H1 (cell line): ENCODE results near the gene MT1X. TPM values are rescaled to one million over a fixed set of nuclear protein-coding genes. Genes with fewer than 3 reads are reported as not detected.

Experiments used
- CTCF ChIA-PET: fragments of 300-600 bp; sonication (Branson Sonifier 250); formaldehyde crosslinking; loops from one replicate; lab custom pipeline; 2021; ENCODE audit not compliant: partially characterized antibody; lab: Charles Lee
- POLR2A ChIA-PET: fragments of 300-600 bp; sonication (Branson Sonifier 250); formaldehyde crosslinking; loops from one replicate; lab custom pipeline; 2021; ENCODE audit warnings: inconsistent platforms; ENCODE audit not compliant: partially characterized antibody; lab: Charles Lee
- DNase-seq, 2 experiments: peaks; one replicate each; pipeline versions ENCODE4 v3.0.0 to v3.0.0-alpha.2; 2010 to 2022; ENCODE audit warnings: low spot score in 2 of 2, low read depth in 1 of 2, mixed read lengths in 1 of 2
- FAIRE-seq: peaks from 2 replicates; lab custom pipeline; 2011; peaks lifted over from hg19 to GRCh38; lab: Jason Lieb, UNC
- H2AFZ ChIP-seq: 2 replicates; pipeline ENCODE4 v1.8.1; 2012; ENCODE audit warnings: low read length, inconsistent platforms
- H2AK5ac ChIP-seq: 2 replicates; pipeline ENCODE4 v1.6.1; 2013; ENCODE audit warnings: low read depth, low read length
- H2BK120ac ChIP-seq: replicated peaks from 2 replicates; pipeline ENCODE3; 2013; ENCODE audit warnings: low read depth, low read length, inconsistent platforms
- H2BK12ac ChIP-seq: 2 replicates; pipeline ENCODE4 v1.6.1; 2013; ENCODE audit warnings: low read depth, low read length
- H2BK15ac ChIP-seq: 2 replicates; pipeline ENCODE4 v1.6.1; 2013; ENCODE audit warnings: low read length
- H2BK20ac ChIP-seq: 2 replicates; pipeline ENCODE4 v1.6.1; 2013; ENCODE audit warnings: low read length
- H2BK5ac ChIP-seq: 2 replicates; pipeline ENCODE4 v1.6.1; 2013; ENCODE audit warnings: low read depth, low read length
- H3K14ac ChIP-seq: 2 replicates; pipeline ENCODE4 v1.6.1; 2013; ENCODE audit warnings: inconsistent platforms; ENCODE audit not compliant: insufficient read length
- H3K18ac ChIP-seq: 2 replicates; pipeline ENCODE4 v1.6.1; 2013; ENCODE audit warnings: low read length; ENCODE audit errors: extremely low read depth
- H3K23ac ChIP-seq: 2 replicates; pipeline ENCODE4 v1.6.1; 2013; ENCODE audit warnings: inconsistent platforms; ENCODE audit not compliant: insufficient read length
- H3K23me2 ChIP-seq: 2 replicates; pipeline ENCODE4 v1.6.1; 2013; ENCODE audit warnings: low read depth, low read length
- H3K27ac ChIP-seq: 2 replicates; pipeline ENCODE4 v1.6.1; 2011; ENCODE audit warnings: low read depth, low read length, inconsistent platforms
- H3K27me3 ChIP-seq, 4 experiments: replicated peaks in 1 of 4; 1 replicate in 1 of 4; 2 replicates in 3 of 4; pipeline versions ENCODE4 v1.6.1 to v1.8.1; 2011 to 2013; ENCODE audit warnings: low read length in 3 of 4, mild to moderate bottlenecking in 3 of 4, inconsistent platforms in 2 of 4, mixed read lengths in 2 of 4, moderate library complexity in 1 of 4; ENCODE audit not compliant: control insufficient read depth in 3 of 4, insufficient read depth in 3 of 4; ENCODE audit errors: extremely low read depth in 1 of 4
- H3K36me3 ChIP-seq, 4 experiments: 2 replicates each; pipeline versions ENCODE4 v1.6.1 to v1.8.1; 2011 to 2013; ENCODE audit warnings: mild to moderate bottlenecking in 4 of 4, low read length in 3 of 4, moderate library complexity in 2 of 4, control low read depth in 1 of 4, inconsistent platforms in 1 of 4; ENCODE audit not compliant: insufficient read depth in 4 of 4, control insufficient read depth in 2 of 4
- H3K4ac ChIP-seq: replicated peaks from 2 replicates; pipeline ENCODE3; 2013; ENCODE audit warnings: low read length, low read depth, mixed read lengths, inconsistent platforms; ENCODE audit not compliant: insufficient read length
- H3K4me1 ChIP-seq, 4 experiments: replicated peaks in 1 of 4; 1 replicate in 1 of 4; 2 replicates in 3 of 4; pipeline versions ENCODE4 v1.6.1 to v1.8.1; 2011 to 2013; ENCODE audit warnings: low read length in 3 of 4, inconsistent platforms in 2 of 4, mixed read lengths in 1 of 4; ENCODE audit not compliant: insufficient read depth in 4 of 4, control insufficient read depth in 3 of 4
- H3K4me2 ChIP-seq, 2 experiments: 2 replicates each; pipeline versions ENCODE4 v1.6.1 to v1.8.1; 2011 to 2013; ENCODE audit warnings: low read depth in 2 of 2, low read length in 2 of 2, control low read depth in 1 of 2, inconsistent platforms in 1 of 2, mild to moderate bottlenecking in 1 of 2; ENCODE audit not compliant: insufficient read depth in 1 of 2
- H3K4me3 ChIP-seq, 4 experiments: fragments of 200-600, 300-600 bp in 1 of 4; sonication (generic), shearing (Covaris generic), sonication (Bioruptor Twin) in 1 of 4; 2 replicates each; pipeline versions ENCODE4 v1.5.1 to v1.8.1; 2011 to 2016; ENCODE audit warnings: low read length in 4 of 4, low read depth in 3 of 4, control low read depth in 2 of 4, inconsistent platforms in 2 of 4, mild to moderate bottlenecking in 2 of 4, mixed read lengths in 1 of 4, moderate library complexity in 1 of 4; ENCODE audit not compliant: insufficient read depth in 2 of 4; ENCODE audit errors: extremely low read depth in 1 of 4
- H3K56ac ChIP-seq: replicated peaks from 2 replicates; pipeline ENCODE3; 2013; ENCODE audit warnings: low read depth, mild to moderate bottlenecking, mixed read lengths, low read length, inconsistent platforms; ENCODE audit not compliant: insufficient read length
- H3K79me1 ChIP-seq: 2 replicates; pipeline ENCODE4 v1.6.1; 2013; ENCODE audit warnings: low read depth, low read length, control low read depth
- H3K79me2 ChIP-seq, 2 experiments: 2 replicates each; pipeline versions ENCODE4 v1.6.1 to v1.8.1; 2012 to 2013; ENCODE audit warnings: low read length in 2 of 2, mild to moderate bottlenecking in 2 of 2, inconsistent platforms in 1 of 2; ENCODE audit not compliant: insufficient read depth in 2 of 2, control insufficient read depth in 1 of 2
- H3K9ac ChIP-seq, 4 experiments: replicated peaks in 1 of 4; 1 replicate in 1 of 4; 2 replicates in 3 of 4; pipeline versions ENCODE4 v1.6.1 to v1.8.1; 2011 to 2013; ENCODE audit warnings: low read depth in 3 of 4, low read length in 3 of 4, control low read depth in 2 of 4, mild to moderate bottlenecking in 2 of 4, moderate library complexity in 2 of 4, inconsistent platforms in 1 of 4; ENCODE audit errors: extremely low read depth in 1 of 4
- H3K9me3 ChIP-seq, 2 experiments: 2 replicates each; pipeline versions ENCODE4 v1.6.1 to v1.8.1; 2012 to 2013; ENCODE audit warnings: mild to moderate bottlenecking in 2 of 2, moderate library complexity in 2 of 2, control low read depth in 1 of 2, inconsistent platforms in 1 of 2, low read depth in 1 of 2, low read length in 1 of 2, mixed read lengths in 1 of 2; ENCODE audit not compliant: insufficient read depth in 2 of 2
- H4K20me1 ChIP-seq, 2 experiments: replicated peaks in 1 of 2; 2 replicates each; pipeline versions ENCODE3 to v1.8.1; 2011 to 2013; ENCODE audit warnings: inconsistent platforms in 2 of 2, low read length in 2 of 2, mild to moderate bottlenecking in 1 of 2; ENCODE audit not compliant: insufficient read depth in 2 of 2, control insufficient read depth in 1 of 2
- H4K5ac ChIP-seq: 2 replicates; pipeline ENCODE4 v1.6.1; 2013; ENCODE audit warnings: low read length, low read depth, mixed read lengths, inconsistent platforms; ENCODE audit not compliant: insufficient read length
- H4K8ac ChIP-seq: 2 replicates; pipeline ENCODE4 v1.8.0; 2013; ENCODE audit warnings: mild to moderate bottlenecking, moderate library complexity, low read length, inconsistent platforms; ENCODE audit not compliant: insufficient read depth; ENCODE audit errors: extremely low read depth
- H4K91ac ChIP-seq: replicated peaks from 2 replicates; pipeline ENCODE3; 2013; ENCODE audit warnings: low read length, mixed read lengths, inconsistent platforms; ENCODE audit not compliant: insufficient read length
- EZH2 ChIP-seq: fragments of 200-600 bp; sonication (generic); IDR thresholded peaks from 2 replicates; pipeline ENCODE4 v1.7.1; 2012; ENCODE audit warnings: low read depth, mild to moderate bottlenecking, moderate library complexity, low read length, inconsistent platforms; ENCODE audit not compliant: severe bottlenecking
- MAFK ChIP-seq: IDR thresholded peaks from 2 replicates; pipeline ENCODE4 v1.6.1; 2012; ENCODE audit warnings: low read depth, mild to moderate bottlenecking, improper control_type of control experiment, low read length
- RAD21 ChIP-seq, 2 experiments: IDR thresholded peaks in 1 of 2; conservative IDR thresholded peaks in 1 of 2; 2 replicates each; pipeline ENCODE4 v1.6.1; 2011; ENCODE audit warnings: low read depth in 2 of 2, low read length in 2 of 2, improper control_type of control experiment in 1 of 2, inconsistent platforms in 1 of 2, mild to moderate bottlenecking in 1 of 2, moderate library complexity in 1 of 2
- RBBP5 ChIP-seq: IDR thresholded peaks from 2 replicates; pipeline ENCODE4 v1.7.1; 2012; ENCODE audit warnings: low read depth, mild to moderate bottlenecking, inconsistent platforms, low read length, moderate library complexity, borderline replicate concordance
- RXRA ChIP-seq: IDR thresholded peaks from 2 replicates; pipeline ENCODE4 v1.6.1; 2011; ENCODE audit warnings: low read depth, mild to moderate bottlenecking, low read length, moderate library complexity; ENCODE audit not compliant: insufficient read depth
- SIX5 ChIP-seq: IDR thresholded peaks from 2 replicates; pipeline ENCODE4 v1.6.1; 2011; ENCODE audit warnings: mild to moderate bottlenecking, low read depth, low read length
- TEAD4 ChIP-seq: IDR thresholded peaks from 2 replicates; pipeline ENCODE4 v1.6.1; 2012; ENCODE audit warnings: low read depth, low read length, inconsistent platforms, mixed read lengths
- whole genome bisulfite sequencing, 2 experiments: shearing (Covaris generic) in 1 of 2; methylation state at CpG; one replicate each; pipeline versions ENCODE4 v1.1.6 to v1.1.7; 2013 to 2015; ENCODE audit warnings: low lambda C conversion rate in 2 of 2, mixed read lengths in 2 of 2, inconsistent platforms in 1 of 2, low coverage in 1 of 2, missing lambda C conversion rate in 1 of 2; ENCODE audit not compliant: insufficient replicate concordance in 2 of 2, insufficient coverage in 1 of 2, insufficient read length in 1 of 2; ENCODE audit errors: extremely low coverage in 1 of 2, missing lambda C conversion rate in 1 of 2; 5-methylcytosine and 5-hydroxymethylcytosine counted together
- polyA plus RNA-seq, 7 experiments: library from polyadenylated mRNA; depleted of rRNA in 3 of 7; stranded (reverse) in 5 of 7; unstranded in 2 of 7; fragments of >200 nt in 5 of 7; fragments of 200-250 nt in 2 of 7; gene quantifications; 1 replicate in 5 of 7; 2 replicates in 1 of 7; 4 replicates in 1 of 7; pipeline versions ENCODE4 v1.2.1 to v1.2.3, GENCODE V29; 2011 to 2013; ENCODE audit warnings: missing spikeins in 2 of 7, mixed read lengths in 2 of 7
- total RNA-seq: library from RNA; stranded (reverse); fragmentation: NEBNext Ultra II Directional; extraction: Animal tissue kit (Norgen Biotek cat#: 25700); gene quantifications from 2 replicates; pipeline ENCODE4 v1.2.1, GENCODE V29; 2021

MT1X gene
- total and polyA plus RNA-seq, 2 of the 8 experiments (the other 6 are each of a cell fraction or from before 2014, with no cell fraction given), result 52.4 to 1,060 TPM

DNA sequence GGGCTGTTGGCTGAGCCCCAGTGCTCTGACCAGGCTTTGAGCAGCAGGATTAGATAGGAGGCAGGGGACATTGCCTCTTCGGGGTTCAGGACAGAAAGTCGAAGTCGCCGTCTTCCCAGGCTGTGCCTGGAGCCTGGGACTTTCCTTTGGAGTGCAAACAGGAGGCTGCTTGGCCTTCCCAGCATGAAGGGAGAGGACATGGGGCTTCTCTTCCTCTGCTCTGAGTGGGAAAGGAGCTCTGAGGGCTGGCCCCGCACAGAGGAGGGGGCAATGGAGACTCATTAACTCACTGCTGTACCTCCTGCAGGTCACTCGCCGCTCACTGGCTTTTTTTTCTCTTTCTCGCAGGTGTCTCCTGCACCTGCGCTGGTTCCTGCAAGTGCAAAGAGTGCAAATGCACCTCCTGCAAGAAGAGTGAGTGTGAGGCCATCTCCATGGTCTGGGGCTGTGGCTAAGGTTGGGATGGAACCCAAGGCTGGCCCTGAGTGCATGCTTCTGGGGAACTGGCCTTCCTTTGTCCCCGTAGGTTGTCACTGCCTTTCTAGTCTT, 23.9 kb upstream of the MT1X start:
- Histone ChIP-seq H2AK5ac (no peak overlapping the region), H3K79me2 (no peaks in the 10 kb centered on the region), H2BK20ac (no peak overlapping the region), H3K23me2 (peaks cover 14% of the 10 kb centered on the region; the same call in 1 of the 2 replicates), H3K14ac (no peak overlapping the region), H3K4me2 (peak overlapping the region; percentile 89 to 97), H3K27ac (no peak overlapping the region), H3K18ac (0 out of 2 replicates have a peak overlapping the region, but pooled peaks have one; percentile 68), H2BK5ac (no peak overlapping the region), H3K4me1 (peaks cover 0 to 13% (median 5%) of the 10 kb centered on the region in 4 experiments; a peak in 6 of 7 replicates), H4K20me1 (peaks cover 0 to 5% of the 10 kb centered on the region in 2 experiments), H2AFZ (no peak overlapping the region), H3K9me3 (no peaks in the 10 kb centered on the region), H4K91ac (no peak overlapping the region), H3K36me3 (no peaks in the 10 kb centered on the region), H3K4ac (no peak overlapping the region), H3K4me3 (peak overlapping the region; percentile 52 to 76 (median 54)), H2BK120ac (no peak overlapping the region), H3K9ac (peak overlapping the region in 1 of 4 experiments; percentile 41; a peak in 1 of 7 replicates), H3K56ac (no peak overlapping the region), H2BK15ac (no peak overlapping the region), H4K8ac (no peak overlapping the region), H4K5ac (no peak overlapping the region), H3K79me1 (no peaks in the 10 kb centered on the region), H2BK12ac (no peak overlapping the region), H3K23ac (no peak overlapping the region), H3K27me3 (peaks cover 46 to 70% (median 66%) of the 10 kb centered on the region in 4 experiments)
- ChIA-PET POLR2A (interaction anchor here (0.7 to 9.1 kb wide), 5 partner anchors 11 to 51 kb away, joined by 3 to 74 read pairs (median 9); partner anchors contain the start of genes MT1E, MT1G and MT1H), CTCF (interaction anchor here (0.7 to 1.4 kb wide), 3 partner anchors 16 to 48 kb away, joined by 3 to 6 read pairs (median 4); no protein-coding TSS in a partner anchor)
- FAIRE-seq (no peak), DNase-seq (no peak)
- TF ChIP-seq TEAD4 (no peak), MAFK (no peak), RBBP5 (no peak), RAD21 (IDR thresholded peaks at IDR 0.05 in 1 of 2, conservative IDR thresholded peaks at IDR 0.05 in 1 of 2; ENCODE audit: low read depth in 2 of 2, low read length in 2 of 2) (no peak), EZH2 (peak; percentile 52), SIX5 (no peak), RXRA (no peak)
- WGBS, 2 experiments, result 16% methylated on average over 9 of the region's 10 CpGs; no CpG with 5 or more reads in 1 of the 2 experiments
